Mucosa of descending colon (tissue), 3 donors: ENCODE results near the gene ZNF480. TPM values are rescaled to one million over a fixed set of nuclear protein-coding genes. Genes with fewer than 3 reads are reported as not detected.
"Not testable (repeated sequence)": the region's sequence is repeated elsewhere in the genome, so short reads cannot be mapped to it uniquely, and the experiment has no call there.

Experiments used
- ATAC-seq: fragments of 200-7000 bp; cut with Tn5 transposase; one replicate; pipeline ENCODE4 v1.9.1; 2020; ENCODE audit warnings: mild to moderate bottlenecking, moderate library complexity
- DNase-seq, 3 donors: peaks; one replicate each; pipeline ENCODE4 v3.0.0-alpha.2; 2020
- H3K36me3 ChIP-seq: fragments of 200-600 bp; one replicate; pipeline ENCODE4 v1.8.0; 2021; ENCODE audit warnings: low read depth, mild to moderate bottlenecking
- H3K4me1 ChIP-seq: fragments of 200-600 bp; one replicate; pipeline ENCODE4 v1.8.0; 2021; ENCODE audit warnings: low read depth, mild to moderate bottlenecking
- H3K4me3 ChIP-seq: fragments of 200-600 bp; one replicate; pipeline ENCODE4 v1.8.0; 2021; ENCODE audit warnings: mild to moderate bottlenecking
- H3K9me3 ChIP-seq: fragments of 200-600 bp; one replicate; pipeline ENCODE4 v1.8.0; 2021; ENCODE audit warnings: mild to moderate bottlenecking
- CTCF ChIP-seq: fragments of 200-600 bp; IDR thresholded peaks from one replicate; pipeline ENCODE4 v1.8.0; 2022; ENCODE audit warnings: antibody characterized with exemption, mild to moderate bottlenecking
- intact Hi-C, 2 donors: fragments of 100-400 bp; cut with DNase I in 1 of 2; cut with micrococcal nuclease in 1 of 2; formaldehyde crosslinking; loops; one replicate each; pipeline versions ENCODE4 v1.11.0 to v1.11.1; 2022; cut with DNase I, micrococcal nuclease
- total RNA-seq, 3 donors: library from RNA; stranded (reverse); fragmentation: NEBNext Ultra II Directional in 2 of 3; extraction: Animal tissue kit (Norgen Biotek cat#: 25700) in 2 of 3; gene quantifications; one replicate each; pipeline versions ENCODE4 v1.2.1 to v1.2.4, GENCODE V29; 2021 to 2023
- donor health status: DM: no; HTN: no; CAD: no; lungs with moderate emphysema.
- donor health status: DM: no; HTN: no; CAD: no.
- donor health status: DM: no; HTN: yes; CAD: no.

ZNF480 gene
- total RNA-seq, 3 donors from 2014 or later, result 12.8 to 16.9 (median 15.0) TPM

- no peak for ATAC-seq
- no peaks in the 10 kb centered on the region for H3K36me3 ChIP-seq
These were observed 5.2 kb upstream of the ZNF480 start for GRCh38 chr19:52291781-52292180.

DNA sequence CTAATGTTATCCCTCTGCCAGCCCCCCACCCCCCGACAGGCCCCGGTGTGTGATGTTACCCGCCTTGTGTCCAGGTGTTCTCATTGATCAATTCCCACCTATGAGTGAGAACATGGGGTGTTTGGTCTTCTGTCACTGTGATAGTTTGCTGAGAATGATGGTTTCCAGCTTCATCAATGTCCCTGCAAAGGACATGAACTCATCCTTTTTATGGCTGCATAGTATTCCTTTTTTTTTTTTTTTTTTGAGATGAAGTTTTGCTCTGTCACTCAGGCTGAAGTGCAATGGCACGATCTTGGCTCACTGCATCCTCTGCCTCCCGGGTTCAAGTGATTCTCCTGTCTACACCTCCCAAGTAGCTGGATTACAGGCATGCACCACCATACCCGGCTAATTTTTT lies 4.0 kb upstream of the ZNF480 start:
- ATAC-seq, H3K4me1 ChIP-seq, DNase-seq, H3K36me3 ChIP-seq, H3K4me3 ChIP-seq, intact Hi-C loops: not testable (repeated sequence)
- H3K9me3 ChIP-seq, result peaks cover 28% of the 10 kb centered on the region

More at GRCh38 chr19:52291781-52292180, 5.2 kb upstream of the ZNF480 start:
- Histone ChIP-seq H3K4me3 (no peak overlapping the region), H3K4me1 (peaks cover 3% of the 10 kb centered on the region), H3K9me3 (peaks cover 35% of the 10 kb centered on the region)
- DNase-seq, result no peak
- no peak for TF ChIP-seq CTCF
- intact Hi-C loops, result no loop called here

GRCh38 chr19:52296400-52296772 lies 583 bp upstream of the ZNF480 start:
- Histone ChIP-seq H3K36me3 (peaks cover 8% of the 10 kb centered on the region), H3K4me1 (peaks cover 8% of the 10 kb centered on the region), H3K4me3 (peak overlapping the region; percentile 32), H3K9me3 (peaks cover 14% of the 10 kb centered on the region)
- intact Hi-C loops, result no loop called here
- no peak for TF ChIP-seq CTCF
- DNase-seq (no peak), ATAC-seq (peak; percentile 18)

GRCh38 chr19:52297601-52298364 lies 814 bp downstream of the ZNF480 start:
- H3K9me3 ChIP-seq, result peaks cover 26% of the 10 kb centered on the region
- DNase-seq (no peak), ATAC-seq (no peak)
- TF ChIP-seq CTCF, result no peak
- intact Hi-C loops, result no loop called here
- H3K4me1 ChIP-seq, result peaks cover 8% of the 10 kb centered on the region
- peaks cover 8% of the 10 kb centered on the region for H3K36me3 ChIP-seq
- peak overlapping the region; percentile 67 for H3K4me3 ChIP-seq

GRCh38 chr19:52307275-52307674 lies 10.3 kb downstream of the ZNF480 start:
- TF ChIP-seq CTCF, result no peak
- intact Hi-C loops, result no loop called here
- Histone ChIP-seq H3K36me3 (peaks cover 5% of the 10 kb centered on the region), H3K4me1 (no peaks in the 10 kb centered on the region), H3K9me3 (peaks cover 98% of the 10 kb centered on the region), H3K4me3 (no peak overlapping the region)
- no peak for ATAC-seq
- DNase-seq, result peak in 1 of 3 donors; percentile 21

DNA sequence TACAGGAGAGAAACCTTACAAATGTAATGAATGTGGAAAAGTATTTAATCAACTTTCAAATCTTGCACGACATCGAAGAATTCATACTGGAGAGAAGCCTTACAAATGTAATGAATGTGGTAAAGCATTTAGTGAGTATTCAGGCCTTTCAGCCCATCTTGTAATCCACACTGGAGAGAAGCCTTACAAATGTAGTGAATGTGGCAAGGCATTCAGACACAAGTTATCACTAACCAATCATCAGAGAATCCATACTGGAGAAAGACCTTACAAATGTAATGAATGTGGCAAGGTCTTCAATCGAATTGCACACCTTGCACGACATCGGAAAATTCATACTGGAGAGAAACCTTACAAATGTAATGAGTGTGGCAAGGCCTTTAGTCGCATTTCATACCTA lies 25.5 kb downstream of the ZNF480 start:
- Histone ChIP-seq H3K4me3 (no peak overlapping the region), H3K36me3 (peaks cover 44% of the 10 kb centered on the region), H3K9me3 (peaks cover 100% of the 10 kb centered on the region), H3K4me1 (no peaks in the 10 kb centered on the region)
- TF ChIP-seq CTCF, result no peak
- ATAC-seq, result no peak
- intact Hi-C loops, result no loop called here
- no peak for DNase-seq
